ENCODE results near the gene SPPL3.

DNA sequence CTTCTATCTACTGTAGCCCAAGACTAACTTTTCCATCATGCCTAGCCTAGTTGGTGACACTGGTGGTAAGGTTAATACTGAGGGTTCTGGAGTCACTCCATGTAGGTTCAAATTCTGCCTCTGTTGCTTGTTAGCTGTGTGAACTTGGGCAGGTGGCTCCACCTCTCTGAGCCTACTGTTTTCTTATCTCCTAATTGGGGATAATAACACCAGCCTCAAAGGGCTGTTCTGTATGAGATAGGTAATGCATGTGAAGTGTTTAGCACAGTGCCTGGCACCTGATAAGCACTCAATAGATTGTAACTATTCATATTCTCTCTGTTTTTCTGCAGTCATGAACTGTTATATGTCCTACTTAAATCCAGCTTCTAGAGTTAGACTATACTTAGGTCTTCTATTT is 17.5 kb upstream of the SPPL3 start:
- no peak for TF ChIP-seq CTCF (IDR thresholded peaks at IDR 0.05)
- TF ChIP-seq EZH2 (IDR thresholded peaks at IDR 0.05), result no peak
- no peak for TF ChIP-seq EZH2phosphoT487 (IDR thresholded peaks at IDR 0.05)
